Fibroblast of peridontal ligament (primary cell): ENCODE data around the gene ARHGDIB.

Source experiments
- DNase-seq: peaks from one replicate; pipeline ENCODE4 v3.0.0-alpha.2; 2010; ENCODE audit errors: extremely low read depth

Gene ARHGDIB

DNA sequence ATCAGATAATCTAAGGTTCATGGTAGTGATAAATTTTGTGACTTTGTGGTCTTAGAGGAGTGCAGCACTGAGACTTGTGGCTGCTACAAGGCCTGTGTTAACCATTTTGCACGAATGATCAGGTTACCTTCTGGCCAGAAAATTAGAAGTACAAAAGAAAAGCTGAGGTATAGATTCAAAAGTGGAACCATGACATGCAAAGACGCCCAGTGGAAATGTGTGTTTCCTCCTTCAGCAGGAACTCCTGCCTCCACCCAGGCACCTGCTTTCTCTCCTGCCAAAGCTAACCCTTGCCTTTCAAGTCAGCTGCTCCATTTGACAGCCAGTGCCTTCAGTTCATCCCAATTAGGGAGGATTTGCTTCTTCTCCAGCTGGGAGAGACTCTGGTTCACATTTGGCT is 21.6 kb upstream of the ARHGDIB start:
- DNase-seq = no peak

DNA sequence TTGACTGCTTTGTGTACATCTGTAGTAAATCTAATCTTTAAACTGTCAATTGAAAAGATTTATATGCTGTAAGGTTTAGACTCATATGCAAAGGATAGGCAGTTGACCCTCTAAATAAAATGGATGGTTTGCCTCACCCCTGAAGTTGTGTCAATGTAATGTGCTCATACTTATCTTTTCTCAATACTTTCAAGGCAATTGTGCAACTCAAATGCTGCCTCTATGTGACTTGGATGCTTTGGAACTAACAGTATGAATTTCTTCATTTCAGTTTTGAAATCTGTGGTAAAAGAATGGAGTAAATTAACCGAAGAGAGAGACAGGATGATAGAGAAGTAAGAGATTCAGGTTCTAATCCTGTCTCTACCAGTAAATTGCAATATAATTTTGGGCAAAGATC is 21.2 kb upstream of the ARHGDIB start:
- DNase-seq = no peak

DNA sequence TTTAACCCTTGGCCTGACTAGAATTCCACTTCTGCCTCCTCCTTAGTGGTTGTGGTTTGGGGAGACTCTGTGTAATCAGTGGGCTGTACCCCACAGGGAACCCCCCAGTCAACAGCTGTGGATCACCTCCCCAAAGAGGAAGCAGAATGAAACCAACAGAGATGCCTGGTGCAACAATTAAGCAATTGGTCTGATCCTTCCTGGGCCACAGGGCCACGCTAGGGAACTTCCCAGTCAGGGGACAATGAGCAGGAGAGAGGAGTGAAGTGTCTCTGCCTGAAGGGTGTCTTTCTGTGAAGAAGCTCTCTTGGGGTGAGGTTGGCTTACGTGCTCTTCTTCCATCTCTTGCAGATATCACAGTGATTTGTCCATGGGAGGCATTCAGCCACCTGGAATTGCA is 19.6 kb upstream of the ARHGDIB start:
- DNase-seq = no peak

DNA sequence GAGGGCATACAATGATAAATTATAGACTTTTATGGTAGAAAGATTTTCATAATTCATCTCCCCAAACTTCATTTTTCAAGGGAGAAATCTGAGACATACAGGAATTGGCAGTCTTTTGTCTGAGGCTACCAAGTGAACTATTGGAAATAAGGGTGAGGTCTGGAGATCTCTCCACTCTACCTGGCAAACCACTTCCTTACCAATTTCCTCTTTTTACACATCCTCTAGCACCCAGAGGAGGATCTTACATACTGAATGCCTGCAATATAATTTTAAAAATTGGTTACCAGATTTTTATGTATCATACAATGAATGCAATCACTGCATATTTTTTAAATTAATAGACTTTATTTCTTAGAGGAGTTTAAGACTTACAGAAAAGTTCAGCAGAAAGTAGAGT is 18.1 kb upstream of the ARHGDIB start:
- no peak for DNase-seq

DNA sequence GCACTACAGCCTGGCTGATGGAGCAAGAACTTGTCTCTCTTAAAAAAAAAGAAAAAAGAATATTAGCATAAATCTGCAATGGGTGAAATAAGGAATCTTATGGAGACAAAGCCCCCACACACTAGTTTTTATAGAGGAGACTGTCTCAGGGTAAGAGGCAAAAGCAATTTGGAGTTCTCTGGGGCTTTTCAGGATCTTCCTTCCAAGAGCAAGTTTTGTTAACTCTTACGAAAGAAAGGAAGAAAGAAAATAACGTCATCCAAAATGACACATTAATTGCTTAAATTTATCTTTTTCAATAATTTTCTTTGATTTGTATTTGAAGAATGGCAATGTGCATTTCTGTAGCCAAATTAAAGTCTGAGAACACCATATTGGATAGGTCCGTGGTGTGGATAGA is 15.3 kb upstream of the ARHGDIB start:
- no peak for DNase-seq

DNA sequence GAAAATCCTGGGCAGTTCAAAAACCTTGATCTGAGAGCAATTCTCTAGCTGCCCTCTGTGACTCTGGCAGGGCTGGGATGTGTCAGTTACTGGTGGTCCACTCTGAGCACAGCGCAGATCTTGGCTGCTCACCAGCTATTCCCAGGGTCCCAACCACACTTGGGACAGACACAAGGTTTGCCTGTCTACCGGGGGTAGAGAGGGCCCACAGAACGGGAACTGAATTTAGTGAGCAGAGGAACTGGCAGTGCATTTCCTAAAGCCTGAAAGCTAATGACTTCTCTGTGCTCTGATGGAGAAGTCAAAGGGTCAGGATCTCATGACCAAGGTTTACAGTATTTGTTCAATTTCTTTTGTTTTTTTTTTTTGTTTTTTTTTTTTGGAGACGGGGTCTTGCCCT is 14.1 kb upstream of the ARHGDIB start:
- DNase-seq = no peak

DNA sequence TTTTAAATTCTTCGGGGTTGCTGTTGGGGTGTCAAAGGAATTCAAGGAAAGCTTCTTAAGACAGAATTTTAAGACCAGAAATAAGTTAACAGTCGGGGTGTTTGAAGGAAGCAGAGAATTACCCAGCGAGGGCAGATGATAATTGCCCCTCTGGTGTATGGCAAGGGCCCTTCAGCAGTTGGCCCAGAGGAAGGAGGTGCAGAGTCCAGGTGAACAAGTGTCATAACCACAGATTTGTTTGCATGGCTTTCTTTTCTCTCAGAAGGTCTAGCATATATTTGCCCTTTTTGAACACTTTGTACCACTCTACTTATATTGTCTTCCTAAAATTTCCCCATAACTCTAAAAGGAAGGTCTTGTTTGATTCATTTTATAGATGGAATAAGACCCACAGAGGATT is 13.2 kb upstream of the ARHGDIB start:
- no peak for DNase-seq

DNA sequence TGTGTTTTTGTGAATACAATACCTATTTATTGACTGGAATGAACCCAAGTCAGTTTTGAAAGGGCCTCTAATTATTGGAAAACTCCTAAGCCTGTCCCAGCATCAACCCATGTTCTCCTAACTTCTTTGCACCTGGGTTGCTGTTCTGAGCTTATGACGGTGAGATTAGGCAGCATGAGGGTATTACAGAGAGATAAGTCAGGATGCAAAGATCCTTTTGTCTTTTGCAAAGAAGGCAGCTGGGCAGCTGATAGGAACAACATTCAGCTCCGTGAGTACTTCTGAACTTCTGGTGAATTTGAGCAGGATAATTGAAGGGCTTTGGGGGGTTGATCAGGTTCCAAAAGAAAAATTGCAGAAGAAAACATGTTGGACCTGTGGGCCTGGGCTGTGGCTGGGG is 11.4 kb upstream of the ARHGDIB start, which contains the start of gene PDE6H:
TSS of gene PDE6H (plus strand) at position 227 of the 400 bp plus-strand sequence. CDS start 4,971 bp downstream, outside the sequence.
- no peak for DNase-seq

DNA sequence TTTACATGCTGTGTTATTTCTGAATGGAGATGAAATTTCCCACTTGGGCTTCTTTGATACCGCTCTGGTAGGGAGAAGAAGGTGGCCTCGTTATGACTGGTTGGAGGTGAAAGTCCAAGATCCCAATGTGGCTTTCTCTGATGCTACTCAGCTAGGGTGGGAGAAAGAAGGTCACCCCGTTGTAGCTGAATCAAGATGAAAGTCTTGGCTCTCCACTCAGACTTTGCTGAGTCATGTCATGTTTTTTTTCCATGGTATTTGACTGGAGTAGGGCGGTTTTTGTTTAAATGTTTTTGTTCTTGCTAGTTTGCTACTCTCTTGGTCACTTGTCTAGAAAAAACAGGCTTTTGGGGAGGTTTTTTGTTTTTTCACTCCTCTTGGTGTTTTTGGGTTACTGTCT is 9.1 kb upstream of the ARHGDIB start:
- DNase-seq = peak; percentile 27

DNA sequence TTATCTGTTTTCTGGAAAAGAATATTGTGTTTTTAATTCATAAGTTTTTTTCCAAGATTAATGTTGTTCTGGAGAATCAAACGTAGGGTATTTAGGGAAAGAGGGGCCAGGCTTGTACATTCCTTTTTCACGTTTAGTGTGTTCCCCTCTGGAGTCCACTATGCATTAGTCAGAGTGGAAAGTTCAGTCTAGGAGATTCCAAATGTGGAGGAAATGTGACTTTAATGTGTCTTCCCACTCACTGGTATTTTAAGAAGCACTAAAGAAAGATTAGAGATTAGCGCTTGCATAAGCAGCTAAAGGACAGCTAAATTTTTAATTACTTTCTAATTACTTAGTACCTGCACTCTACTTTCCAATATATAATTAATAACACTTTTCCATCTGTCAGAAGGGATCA is 7.1 kb upstream of the ARHGDIB start:
- DNase-seq = no peak

DNA sequence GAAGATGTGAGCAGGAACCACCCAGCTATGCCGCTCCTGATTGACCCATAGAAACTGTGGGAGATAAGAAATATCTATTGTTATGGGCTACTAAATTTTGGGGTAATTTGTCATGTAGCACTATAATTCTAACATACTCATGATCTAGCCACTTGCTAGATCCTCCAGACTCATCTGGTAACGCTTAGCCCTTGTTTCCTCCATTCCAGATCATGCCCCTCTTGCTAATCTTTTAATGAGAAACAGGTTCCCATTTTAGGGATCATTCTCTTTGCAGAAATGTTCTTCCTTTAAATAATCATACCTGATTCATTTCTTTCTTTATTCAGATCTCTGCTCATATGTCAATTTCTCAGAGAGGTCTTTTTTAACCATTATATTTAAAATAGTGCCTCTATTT is 3.8 kb upstream of the ARHGDIB start:
- no peak for DNase-seq

DNA sequence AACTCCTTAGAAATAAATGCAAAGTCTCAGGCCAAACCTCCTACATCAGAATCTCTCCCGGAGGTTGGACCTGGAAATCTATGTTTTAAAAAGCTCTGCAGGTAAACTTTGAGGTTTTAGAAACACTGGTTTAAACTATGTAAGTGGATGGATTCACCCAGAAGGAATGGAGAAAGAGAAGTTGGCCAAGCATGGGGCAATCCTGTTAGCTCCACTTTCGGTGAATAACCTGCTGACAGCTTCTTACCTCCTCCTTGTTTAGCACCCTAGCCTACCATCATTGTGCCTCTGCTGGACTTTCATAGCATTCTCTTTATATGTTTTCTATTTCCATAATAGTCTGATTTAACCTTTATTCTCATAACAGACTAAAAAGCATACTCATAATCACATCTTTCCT is 3.0 kb upstream of the ARHGDIB start:
- DNase-seq = no peak

DNA sequence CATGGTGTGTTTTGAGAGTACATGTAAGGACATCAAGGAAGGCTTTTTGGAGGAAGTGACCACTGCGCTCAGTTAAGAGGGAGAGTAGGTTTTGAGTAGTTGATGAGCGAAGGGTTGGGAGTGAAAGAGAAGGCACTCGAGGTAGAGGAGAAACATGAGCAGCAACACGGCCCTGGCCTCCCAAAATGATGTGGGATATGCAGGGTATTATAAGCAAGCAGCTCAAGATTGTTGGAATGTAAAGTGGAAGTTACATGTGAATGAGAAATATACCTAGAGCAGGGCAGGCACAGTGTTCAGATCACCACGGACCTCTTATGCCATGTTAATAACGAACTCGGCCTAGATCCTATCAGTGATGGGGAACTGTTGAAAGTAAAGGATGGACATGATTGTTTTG is 2.1 kb upstream of the ARHGDIB start:
- no peak for DNase-seq

DNA sequence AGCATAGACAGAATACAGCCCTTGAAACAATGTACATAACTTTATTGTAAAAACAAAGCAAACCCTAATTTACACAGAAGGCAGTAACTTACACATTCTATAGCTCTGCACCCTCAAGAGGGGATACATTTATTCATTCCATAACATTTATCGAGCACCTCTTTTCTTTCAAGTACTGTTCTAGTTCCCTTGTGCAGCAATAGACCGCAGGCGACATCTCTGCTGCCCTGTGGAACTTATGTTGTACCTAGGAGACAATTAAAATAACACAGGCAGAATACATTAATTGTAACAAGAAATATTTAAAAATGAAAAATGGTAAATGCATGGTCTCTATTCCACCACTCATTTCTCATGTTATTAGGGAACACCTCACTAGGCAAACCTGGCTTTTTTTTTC is 1.4 kb upstream of the ARHGDIB start:
- DNase-seq = no peak

DNA sequence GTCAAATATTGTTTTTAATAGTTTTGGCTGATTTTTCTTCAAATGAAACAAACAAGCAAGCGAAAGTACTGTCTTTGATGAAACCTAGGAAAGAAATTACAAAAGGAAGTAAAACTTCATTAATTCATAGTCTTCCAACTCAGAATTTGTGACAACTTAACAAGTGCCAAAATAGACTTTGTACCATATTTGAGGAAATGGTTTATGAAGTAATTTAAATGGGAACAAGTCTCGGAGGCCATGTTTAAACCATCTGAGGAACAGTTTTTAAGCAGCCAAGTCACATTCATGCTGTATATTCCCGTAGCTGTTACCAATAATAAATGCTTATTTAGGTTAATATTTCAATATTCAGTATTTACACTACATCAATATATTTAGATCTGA is 745 bp upstream of the ARHGDIB start:
- DNase-seq = no peak

DNA sequence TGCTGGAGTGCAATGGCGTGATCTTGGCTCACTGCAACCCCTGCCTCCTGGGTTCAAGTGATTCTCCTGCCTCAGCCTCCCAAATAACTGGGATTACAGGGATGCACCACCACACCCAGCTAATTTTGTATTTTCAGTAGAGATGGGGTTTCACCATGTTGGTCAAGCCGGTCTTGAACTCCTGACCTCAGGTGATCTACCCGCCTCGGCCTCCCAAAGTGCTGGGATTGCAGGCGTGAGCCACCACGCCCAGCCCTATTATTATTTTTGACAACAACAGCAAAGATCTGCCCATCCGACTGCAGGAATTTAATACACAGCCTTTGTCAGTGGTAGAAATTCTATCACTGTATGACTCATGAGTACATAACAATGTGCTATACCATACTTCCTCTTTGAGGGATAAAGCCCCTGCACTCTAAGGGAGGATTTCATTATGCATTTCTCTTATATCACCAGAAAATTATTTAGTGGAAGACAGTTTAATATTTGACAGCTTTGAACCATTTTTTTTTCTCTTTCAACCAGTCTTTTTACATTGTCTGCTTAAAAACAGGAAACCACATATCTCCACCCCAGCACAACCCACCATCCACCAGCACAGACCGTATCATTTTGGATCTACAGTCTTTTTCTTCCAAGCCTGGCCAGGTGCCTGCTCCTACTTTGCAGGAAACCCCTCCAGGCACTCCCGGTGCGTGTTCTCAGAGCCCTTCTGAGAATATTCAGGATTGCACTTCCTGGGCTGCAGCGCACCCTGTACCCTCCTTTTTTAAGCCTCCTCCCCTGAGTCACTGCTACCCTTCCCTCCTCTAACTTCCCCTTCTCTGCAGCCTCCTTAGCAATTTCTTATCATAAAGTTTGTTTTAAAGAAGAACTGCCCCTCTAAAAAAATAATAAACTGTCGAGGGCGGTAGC is 594 bp downstream of the ARHGDIB start:
- DNase-seq = no peak

DNA sequence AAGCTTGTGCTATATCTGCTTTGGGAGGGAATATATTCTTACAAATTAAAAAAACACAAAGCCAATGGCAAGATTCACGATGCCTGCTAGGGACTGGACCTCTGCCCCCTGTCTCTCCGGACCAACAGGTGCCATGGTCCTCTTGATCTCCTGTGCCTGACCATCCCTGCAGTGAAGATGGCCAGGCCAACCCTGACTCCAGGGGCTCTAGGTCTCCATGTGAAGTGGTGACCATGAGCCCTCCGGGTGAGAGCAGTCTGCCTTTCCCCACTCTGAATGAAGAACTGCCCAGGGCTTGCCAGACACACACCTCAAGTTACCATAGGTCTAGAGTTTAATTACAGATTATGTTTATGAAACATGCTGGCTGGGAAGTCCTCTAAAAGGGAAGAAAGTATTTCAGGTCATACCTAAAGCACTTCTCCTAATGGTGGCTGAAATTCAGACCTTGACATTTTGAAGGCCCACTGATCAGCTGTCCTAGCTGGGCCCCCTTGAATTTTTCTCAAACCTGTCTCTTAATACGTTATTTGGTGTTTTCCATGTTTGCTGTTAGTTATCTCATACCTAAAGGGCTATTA is 1.4 kb downstream of the ARHGDIB start:
- no peak for DNase-seq

DNA sequence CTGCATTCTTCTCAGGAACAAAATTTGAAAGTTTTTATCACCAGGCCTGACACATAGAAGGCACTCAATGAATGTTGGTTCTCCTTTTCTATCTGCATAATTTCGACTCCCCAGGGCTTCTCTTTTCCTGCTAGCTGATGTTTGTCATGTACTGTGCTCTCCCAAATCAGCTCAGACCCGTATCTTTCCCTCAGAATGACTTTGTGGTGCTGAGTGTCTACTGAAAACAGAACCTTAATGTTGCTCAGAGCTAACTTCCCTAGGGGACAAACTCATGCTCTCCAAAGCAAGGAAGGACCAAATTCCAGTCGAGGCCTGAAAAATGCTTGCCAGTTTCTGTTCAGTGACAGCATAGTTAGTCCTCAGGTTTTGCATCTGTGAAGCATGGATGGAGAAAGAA is 1.9 kb downstream of the ARHGDIB start:
- no peak for DNase-seq

DNA sequence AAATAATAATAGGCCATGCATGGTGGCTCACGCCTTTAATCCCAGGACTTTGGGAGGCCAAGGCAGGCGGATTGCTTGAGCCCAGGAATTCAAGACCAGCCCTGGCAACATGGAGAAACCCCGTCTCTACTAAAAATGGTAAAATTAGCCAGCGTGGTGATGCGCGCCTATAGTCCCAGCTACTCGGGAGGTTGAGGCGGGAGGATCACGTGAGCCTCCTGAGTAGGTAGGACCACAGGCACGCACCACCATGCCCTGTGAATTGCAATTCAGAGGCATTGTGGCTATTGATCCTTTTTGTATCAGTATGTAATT is 2.3 kb downstream of the ARHGDIB start:
- DNase-seq = no peak

DNA sequence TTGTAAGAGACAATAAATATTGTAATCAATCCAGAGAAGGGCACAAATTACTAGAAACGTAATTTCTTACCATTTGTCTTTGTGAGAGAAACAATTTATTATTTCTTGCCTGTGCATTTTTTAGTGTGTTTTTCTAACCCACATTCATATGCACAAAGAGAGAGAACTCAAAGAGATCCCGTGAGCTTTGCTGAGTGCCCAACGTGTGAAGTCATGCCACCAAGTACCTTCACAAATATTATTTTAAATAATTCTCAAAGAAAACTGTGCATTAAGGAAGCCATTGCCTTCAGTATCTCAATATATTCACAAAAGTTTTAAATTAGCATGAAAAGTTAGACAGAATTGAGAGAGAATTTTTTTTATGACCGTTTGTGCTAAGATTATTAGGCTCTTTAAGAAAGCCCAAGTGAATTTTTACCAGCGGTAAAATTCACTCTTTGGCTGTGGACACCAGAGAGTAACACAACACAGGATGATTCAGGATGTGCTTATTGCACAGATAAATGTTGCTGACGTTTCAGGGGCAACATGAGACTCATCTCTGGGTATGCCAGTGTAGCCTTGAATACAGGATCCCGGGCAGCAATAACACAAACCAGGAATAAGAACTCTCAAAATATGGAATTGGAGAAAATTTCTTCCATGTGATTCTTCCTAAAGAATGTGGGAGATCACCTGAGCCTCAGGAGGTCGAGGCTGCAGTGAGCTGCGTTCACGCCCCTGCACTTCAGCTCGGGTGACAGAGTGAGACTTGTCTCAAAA is 2.9 kb downstream of the ARHGDIB start:
- DNase-seq = no peak

DNA sequence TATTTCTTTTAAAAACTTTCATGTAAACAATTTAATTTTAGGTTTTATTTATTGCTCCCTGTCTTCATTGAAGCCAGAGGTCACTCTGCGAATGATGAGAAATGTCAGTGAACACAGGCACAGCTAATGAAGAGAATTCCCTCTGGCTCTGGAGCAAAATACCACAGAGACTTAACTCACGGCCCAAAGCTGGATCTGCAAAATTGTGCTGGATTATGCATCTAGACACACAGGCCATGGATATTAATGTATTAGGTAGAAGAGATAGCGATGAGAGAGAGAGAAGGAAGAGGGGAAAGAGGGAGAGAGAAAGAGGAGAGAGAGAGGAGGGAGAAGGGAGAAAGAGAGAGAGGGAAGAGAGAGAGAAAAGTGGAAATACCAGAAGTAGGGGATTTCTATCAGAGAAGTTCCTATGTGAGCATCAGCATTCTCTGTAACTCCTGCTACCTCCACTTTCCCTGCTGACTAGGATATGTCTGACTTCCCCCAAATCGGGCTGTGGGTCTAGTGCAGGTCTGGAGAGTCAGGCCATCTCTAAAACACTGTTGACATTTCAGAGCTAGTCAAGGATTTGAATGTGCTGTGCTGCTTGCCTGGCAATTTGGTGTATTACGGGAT is 3.7 kb downstream of the ARHGDIB start:
- no peak for DNase-seq

DNA sequence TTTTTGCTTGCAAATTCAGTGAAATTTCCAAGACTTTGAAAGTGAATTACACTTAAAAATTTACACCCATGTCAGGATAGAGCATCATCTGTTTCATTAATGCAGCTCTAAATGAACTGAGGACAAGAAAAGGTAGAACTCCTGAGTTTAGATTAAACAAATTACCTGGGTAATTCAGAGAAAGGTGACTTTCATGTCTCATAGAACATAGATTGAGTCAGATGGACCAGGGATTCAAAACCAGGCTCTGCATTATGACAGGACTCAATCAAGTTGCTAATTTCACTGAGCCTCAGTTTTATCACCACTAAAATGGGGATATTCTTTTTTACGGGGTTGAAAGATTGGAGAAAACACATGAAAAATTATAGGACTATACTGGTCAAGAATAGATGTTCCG is 4.5 kb downstream of the ARHGDIB start:
- no peak for DNase-seq
